OCI-M1 (cell line): ENCODE results near the gene P4HA2.

Experiments
- DNase-seq: peaks from one replicate; lab custom pipeline; 2025; lab: John Stamatoyannopoulos, UW

Gene P4HA2

DNA sequence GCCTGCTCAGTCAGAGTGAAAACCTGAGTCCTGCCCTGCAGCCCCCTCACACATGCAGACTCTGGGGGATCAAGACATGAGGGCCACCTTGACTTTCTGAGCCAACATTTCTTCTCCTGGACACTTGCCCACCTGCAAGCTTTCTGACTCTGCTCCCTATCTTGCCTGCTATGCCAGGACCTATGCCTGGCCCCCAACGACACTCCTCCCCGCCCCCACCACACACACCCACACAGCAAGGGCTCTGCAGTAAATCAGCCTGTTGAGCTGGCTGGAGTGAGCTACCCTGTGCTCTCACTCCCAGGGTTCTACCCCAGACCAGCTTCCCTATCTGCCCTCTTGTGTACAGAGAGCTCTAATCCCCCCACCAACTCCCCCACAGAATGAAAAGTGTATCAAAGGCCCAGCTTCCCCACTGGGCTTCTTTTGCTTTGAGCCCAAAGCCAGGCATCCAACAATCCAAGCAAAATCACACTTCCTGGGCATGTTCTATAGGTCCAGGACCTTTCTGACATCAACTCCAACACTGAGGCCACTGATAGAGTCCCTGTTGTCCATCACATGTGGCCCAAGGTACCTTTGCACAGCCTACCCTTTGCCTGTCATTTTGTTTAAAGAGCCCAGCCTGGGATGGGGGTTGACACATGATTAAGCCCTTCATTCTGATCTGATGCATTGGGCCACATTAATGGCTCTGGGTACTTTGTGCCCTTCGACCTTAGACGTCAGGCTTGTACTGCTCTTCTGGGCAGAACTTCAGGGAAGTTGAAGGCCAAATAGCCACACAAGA lies 37.1 kb upstream of the P4HA2 start:
- DNase-seq: no peak

DNA sequence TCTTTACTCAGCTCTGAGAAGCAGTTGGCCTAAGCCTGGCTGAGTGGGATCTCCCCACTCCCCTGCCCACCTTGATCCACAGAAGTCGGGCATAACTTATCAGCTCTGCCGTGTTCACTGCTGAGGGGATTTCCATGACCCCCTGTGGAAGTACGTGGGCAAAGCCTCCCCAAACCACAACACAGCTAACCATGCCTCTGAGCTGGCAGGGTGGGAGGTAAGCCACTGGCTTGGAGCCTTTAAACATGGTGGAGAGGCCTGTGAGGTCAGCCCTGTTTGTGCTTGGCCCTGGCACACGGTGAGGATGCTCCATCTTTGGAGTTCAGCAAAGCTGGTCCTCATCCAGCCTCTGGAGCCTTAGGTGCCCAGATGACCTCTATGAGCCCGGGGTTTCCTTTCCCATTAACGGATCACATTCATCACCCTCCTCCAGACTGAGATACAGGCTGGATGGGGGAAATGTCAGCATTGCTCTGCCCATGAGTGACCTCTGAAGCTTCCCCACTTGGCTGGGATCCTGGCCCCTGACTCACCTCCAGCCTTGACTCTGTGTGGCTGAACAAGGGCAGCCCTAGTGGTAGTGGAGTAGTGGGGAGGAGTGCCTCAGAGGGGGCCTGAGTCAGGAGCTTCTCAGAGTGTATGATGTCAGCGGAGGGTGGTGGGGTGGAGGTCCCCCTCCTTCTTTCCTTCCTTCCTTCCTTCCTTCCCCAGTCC lies 36.1 kb upstream of the P4HA2 start:
- no peak for DNase-seq

- DNase-seq: no peak
These were observed 35.4 kb upstream of the P4HA2 start for GRCh38 chr5:132262882-132263547.

DNA sequence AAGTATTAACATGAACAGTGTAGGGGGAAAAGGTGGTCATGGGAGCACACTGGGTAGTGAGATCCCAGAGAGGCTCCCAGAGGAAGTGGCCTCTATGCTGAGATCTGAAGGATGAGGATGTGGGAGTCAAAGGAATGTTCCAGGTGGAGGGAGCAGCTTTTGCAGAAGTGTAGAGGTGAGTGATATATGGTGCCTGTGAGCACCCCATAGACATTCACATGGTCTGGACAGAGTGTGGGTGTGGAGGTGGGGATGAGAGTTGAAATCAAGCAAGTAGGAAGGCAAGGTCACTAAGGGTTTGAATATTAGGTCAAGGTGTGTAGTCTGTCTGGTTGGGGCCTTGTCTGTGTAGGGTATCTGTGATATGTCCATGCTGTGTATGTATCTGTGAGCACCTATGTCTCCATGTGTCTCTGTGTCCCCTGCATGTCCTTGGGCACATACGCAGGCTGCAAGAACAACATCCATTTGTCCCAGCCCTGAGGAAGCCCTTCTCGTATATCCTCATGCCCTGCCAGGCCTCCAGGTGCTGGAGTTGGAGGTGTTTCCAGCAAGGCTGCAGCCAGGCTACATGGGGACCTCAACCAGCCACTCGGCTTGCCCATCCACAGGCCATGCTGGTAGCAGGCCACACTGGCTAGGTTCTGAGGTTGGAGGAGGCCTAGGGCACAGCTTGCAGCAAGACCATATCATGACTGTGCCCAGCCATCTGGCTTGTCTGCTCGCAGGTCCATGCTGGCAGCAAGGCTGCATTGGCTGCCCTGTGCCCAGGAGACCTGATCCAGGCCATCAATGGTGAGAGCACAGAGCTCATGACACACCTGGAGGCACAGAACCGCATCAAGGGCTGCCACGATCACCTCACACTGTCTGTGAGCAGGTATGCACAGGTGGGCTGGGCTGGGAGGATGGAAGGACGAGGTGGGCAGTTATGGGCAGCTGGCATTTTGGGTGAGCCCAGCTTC lies 34.5 kb upstream of the P4HA2 start:
- DNase-seq: no peak

DNA sequence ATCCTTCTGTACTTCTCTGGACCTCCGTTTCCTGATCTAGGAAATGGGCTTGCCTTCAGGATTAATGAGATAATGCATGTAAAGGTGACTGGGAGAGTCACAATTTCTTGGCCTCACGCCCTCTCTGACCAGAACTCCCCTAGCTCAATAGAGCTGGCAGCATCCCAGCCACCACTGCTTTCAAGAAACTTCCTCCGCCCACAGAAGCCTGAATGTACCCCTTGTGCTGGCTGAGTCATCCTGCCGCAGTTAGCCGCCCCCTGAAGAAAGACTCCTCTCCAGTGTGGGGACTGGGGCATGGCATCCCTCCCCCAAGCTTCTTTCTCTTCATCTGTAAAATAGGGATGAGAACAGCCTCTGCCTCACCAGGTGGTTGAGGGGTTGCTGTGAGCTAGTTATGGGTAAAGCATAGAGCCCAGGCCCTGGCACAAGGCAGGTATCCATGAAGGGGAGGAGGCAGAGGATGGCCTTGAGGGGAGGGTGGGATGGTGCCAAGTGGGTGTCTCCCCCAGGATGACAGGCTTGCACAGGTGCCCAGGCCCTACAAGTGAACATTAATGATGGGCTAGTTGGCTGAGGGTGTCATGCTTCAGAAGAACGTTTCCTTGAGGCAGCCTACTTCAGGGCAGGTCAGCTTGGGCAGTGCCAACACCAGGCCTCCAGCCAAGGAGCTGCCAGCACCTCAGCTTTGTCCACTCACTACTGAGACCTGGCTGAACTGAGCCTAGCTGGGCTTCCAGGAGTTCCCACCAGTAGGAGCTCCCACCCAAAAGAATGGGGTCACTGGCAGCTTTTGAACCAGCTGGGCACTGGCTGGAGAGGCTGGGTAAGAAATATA lies 33.3 kb upstream of the P4HA2 start:
- peak; percentile 37 for DNase-seq

DNA sequence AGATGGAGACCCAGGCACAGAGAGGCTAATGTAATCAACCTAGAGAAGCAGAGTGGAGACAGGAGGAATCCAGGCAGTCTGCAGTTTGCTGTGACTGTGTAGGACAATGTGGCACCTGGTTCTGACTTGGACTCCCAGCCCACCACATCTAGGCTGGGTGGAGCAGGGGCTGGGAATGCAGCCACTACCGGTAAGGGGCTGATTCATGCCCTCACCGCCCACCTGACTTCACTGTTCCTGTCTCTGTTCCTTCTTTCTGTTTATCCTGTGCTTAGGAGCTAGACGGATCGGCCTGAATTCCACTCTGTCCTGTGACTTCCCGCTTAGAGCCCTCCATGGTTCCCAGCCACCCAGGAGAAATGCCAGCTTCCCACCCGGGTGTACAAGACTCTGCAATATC lies 32.4 kb upstream of the P4HA2 start:
- no peak for DNase-seq

GRCh38 chr5:132259069-132259851 lies 31.6 kb upstream of the P4HA2 start:
- DNase-seq: no peak

DNA sequence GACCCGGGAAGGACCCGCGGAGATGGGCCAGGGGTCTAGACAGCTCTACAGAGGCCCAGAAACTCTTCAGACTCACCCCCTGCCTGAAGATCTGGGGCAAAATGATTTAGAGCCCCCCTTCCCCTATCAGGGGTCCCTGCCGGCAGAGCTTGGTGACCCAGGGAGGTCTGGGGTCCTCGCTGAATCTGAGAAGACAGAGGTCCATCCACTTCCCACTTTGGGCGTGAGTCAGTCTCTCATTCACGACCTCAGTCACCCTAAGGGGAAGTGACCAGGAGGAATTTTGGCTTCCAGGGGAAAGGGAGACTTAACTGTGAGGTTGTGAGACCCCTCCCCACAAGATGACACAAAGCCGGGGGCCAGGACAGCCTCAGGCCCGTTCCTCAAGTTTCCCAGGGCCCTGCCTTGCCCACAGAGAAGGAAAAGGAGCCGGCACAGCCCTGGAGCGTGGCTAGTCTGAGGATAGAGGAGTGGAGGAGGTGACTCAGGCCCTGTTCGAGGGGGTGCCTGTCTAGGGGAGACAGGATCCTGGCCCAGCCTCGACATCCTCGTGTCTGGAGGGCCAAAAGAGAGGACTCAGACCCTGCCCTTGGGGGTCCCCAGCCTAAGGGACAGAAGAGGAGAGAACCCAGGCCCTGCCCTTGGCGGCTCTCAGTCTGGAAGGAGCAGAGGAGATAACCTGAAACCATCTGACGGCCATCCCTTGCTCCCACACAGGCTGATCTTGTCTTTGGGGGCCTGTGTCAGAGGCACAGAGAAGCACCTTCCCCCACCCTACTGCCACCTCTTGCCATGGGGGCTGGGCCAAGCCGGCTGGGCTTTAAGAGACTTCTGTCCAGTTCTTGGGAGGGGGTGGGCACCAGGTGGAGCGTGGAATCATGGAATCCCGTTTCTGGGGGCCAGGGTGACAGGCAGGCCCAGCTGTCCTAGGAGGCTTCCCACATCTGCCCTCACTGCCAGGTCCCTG lies 30.7 kb upstream of the P4HA2 start:
- no peak for DNase-seq

DNA sequence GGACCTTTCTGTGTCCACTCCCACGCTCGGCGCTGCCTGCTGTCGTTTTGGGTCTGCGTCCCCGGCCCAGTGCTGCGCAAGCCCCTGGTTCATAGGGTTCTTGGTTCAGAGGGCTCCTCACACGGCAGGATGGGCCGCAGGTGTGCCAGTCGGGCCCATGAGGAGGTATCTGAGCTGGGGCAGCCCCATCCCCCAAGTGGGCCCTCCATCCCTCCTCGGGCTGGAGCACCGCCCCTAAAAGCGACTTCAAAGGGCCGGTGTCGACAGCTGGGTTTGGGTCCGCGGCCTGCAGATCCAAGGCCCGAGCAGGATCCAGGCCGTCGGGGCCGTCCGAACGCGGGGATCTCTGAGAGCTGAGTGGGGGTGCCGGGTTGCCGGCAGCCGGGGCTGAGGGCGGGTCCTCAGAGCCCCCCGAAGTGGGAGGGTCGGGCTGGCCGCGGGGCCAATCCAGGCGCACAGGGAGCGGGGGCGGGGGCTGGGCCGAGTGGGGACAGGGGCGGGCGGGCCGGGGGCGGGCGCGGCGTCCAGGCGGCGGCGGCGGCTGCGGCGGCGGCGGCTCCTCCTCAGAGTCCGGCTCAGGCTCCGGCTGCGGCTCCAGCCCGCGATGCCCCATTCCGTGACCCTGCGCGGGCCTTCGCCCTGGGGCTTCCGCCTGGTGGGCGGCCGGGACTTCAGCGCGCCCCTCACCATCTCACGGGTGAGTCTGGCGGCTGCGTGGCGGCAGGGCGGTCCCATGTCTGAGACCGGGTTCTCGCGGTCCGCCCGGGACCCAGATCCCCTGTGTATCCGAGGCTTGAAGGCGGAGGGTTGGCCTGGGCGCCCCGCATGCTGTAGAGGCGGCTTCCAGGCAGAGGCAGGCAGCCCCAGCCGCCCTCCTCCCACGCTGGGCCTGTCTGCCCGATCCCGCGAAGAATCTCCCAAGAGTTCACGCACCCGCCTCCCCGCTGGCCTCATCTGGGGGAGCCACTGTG lies 29.8 kb upstream of the P4HA2 start, which contains the start of gene PDLIM4:
Gene PDLIM4 (plus strand): TSS at position 566 of the 971 bp plus-strand sequence. CDS start 39 bp downstream, at position 605.
- no peak for DNase-seq

- DNase-seq: no peak
These were observed 29.1 kb upstream of the P4HA2 start for GRCh38 chr5:132256783-132257130.

DNA sequence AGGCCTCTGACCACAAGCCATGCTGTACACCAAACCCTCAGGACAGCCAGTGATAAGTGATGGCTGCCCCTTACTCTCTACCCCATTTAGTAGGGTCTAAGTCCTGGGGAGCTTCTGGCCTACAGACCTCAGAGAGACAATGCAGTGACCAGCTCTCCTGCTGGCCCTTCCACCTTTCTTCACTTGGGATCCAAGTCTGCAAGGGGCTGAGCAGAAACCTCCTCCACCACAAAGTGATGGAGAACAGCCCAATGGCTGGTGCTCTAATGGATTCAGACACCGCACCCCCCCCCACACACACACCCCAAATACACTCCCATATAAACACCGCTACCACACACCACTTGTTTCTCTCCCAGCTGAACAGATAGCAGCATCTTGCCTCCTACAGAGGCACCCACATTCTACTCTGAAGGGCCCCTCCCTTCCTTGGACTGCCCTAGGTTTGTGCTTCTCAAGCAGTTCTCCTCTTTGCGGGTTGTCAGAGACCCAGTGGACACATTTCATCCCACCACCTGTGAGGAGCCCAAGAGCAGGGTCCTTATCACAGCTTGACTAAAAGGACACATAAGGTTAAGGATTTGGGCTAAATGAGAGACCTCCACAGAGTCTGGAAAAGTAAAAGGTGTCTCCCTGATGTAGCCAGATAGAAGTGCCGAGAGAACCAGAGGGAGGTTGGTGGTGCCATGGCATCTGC lies 28.6 kb upstream of the P4HA2 start:
- no peak for DNase-seq

GRCh38 chr5:132254321-132254977 lies 26.8 kb upstream of the P4HA2 start:
- no peak for DNase-seq

- no peak for DNase-seq
These were observed 26.0 kb upstream of the P4HA2 start for GRCh38 chr5:132253452-132254320.

- no peak for DNase-seq
These were observed 25.4 kb upstream of the P4HA2 start for GRCh38 chr5:132253008-132253441.

DNA sequence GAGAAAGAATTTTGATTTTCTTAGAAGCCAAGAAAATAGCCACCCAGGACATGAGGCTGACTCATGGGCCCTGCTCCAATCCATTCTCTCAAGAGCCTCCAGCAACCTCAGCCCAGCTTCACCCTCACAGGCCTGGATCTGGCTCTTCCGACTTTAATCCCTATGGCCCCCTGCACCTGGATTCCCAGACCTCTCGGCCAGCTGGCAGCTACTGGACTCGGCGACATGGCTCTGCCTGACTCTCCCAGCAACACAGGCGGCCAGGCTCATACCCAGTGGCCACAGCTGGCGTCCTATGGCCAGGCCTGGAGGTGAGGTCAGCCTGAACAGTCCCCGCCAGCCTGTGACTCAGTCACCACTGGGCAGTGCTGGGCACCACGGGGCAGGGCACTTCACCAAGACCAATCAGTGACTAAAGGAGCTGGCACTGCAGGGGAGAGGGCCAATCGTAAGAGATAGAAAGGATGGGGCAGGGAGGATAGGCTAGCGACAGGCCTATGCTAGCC lies 23.6 kb upstream of the P4HA2 start:
- no peak for DNase-seq
